OCI-LY1 (cell line): ENCODE measurements around the gene CNPY4.

Experiments used
- H2AFZ ChIP-seq: fragments of 200-600 bp; sonication (generic), shearing (Covaris generic); 2 replicates; pipeline ENCODE4 v1.6.0; 2014; ENCODE audit warnings: antibody characterized with exemption, mild to moderate bottlenecking, low read length
- H3F3A ChIP-seq: fragments of 200-600 bp; sonication (generic), shearing (Covaris generic); 2 replicates; pipeline ENCODE4 v1.6.0; 2014; ENCODE audit warnings: mild to moderate bottlenecking, antibody characterized with exemption, low read length, moderate library complexity; ENCODE audit not compliant: insufficient read depth
- H3K27ac ChIP-seq: fragments of 200-600 bp; sonication (generic); 2 replicates; pipeline ENCODE4 v1.5.1; 2014; ENCODE audit warnings: low read length, mixed run types, mild to moderate bottlenecking, low read depth; ENCODE audit not compliant: poor library complexity, severe bottlenecking
- H3K27me3 ChIP-seq: fragments of 200-600 bp; sonication (generic); 2 replicates; pipeline ENCODE4 v1.6.0; 2014; ENCODE audit warnings: antibody characterized with exemption, mild to moderate bottlenecking, low read length, moderate library complexity; ENCODE audit not compliant: insufficient read depth
- H3K36me3 ChIP-seq: fragments of 200-600 bp; sonication (generic); 2 replicates; pipeline ENCODE4 v1.6.1; 2014; ENCODE audit warnings: mild to moderate bottlenecking, antibody characterized with exemption, low read length, moderate library complexity, mixed read lengths; ENCODE audit not compliant: insufficient read depth
- H3K4me1 ChIP-seq: fragments of 200-600 bp; sonication (generic); 2 replicates; pipeline ENCODE4 v1.5.1; 2014; ENCODE audit warnings: mild to moderate bottlenecking, low read length, moderate library complexity; ENCODE audit not compliant: insufficient read depth, severe bottlenecking
- H3K4me2 ChIP-seq: fragments of 200-600 bp; sonication (generic), shearing (Covaris generic); 2 replicates; pipeline ENCODE4 v1.6.1; 2014; ENCODE audit warnings: low read length
- H3K4me3 ChIP-seq: fragments of 200-600 bp; sonication (generic); 2 replicates; pipeline ENCODE4 v1.5.1; 2014; ENCODE audit warnings: low read length, low read depth, mild to moderate bottlenecking, mixed read lengths; ENCODE audit not compliant: poor library complexity, severe bottlenecking
- H3K79me2 ChIP-seq: fragments of 200-600 bp; shearing (Covaris generic); 2 replicates; pipeline ENCODE4 v1.6.1; 2016; ENCODE audit warnings: mixed run types, low read length, mixed read lengths; ENCODE audit not compliant: insufficient read depth
- H3K9ac ChIP-seq: fragments of 200-600 bp; sonication (generic), shearing (Covaris generic); 2 replicates; pipeline ENCODE4 v1.6.1; 2014; ENCODE audit warnings: mild to moderate bottlenecking, low read length, mixed read lengths
- H3K9me2 ChIP-seq: fragments of 200-600 bp; sonication (generic), shearing (Covaris generic); 2 replicates; pipeline ENCODE4 v1.6.1; 2014; ENCODE audit warnings: low read depth, mild to moderate bottlenecking, low read length, mixed read lengths
- H3K9me3 ChIP-seq: fragments of 200-600 bp; shearing (Covaris generic); 2 replicates; pipeline ENCODE4 v1.6.1; 2014; ENCODE audit warnings: low read length, mixed read lengths
- H4K20me1 ChIP-seq: fragments of 200-600 bp; sonication (generic), shearing (Covaris generic); 2 replicates; pipeline ENCODE4 v1.6.0; 2016; ENCODE audit warnings: mild to moderate bottlenecking, low read length; ENCODE audit not compliant: insufficient read depth
- CTCF ChIP-seq: fragments of 200-600 bp; sonication (generic), shearing (Covaris generic); IDR thresholded peaks from 2 replicates; pipeline ENCODE4 v1.5.1; 2017; ENCODE audit warnings: mild to moderate bottlenecking, antibody characterized with exemption, low read length, moderate library complexity, mixed read lengths
- EZH2 ChIP-seq: fragments of 200-600 bp; sonication (generic), shearing (Covaris generic); IDR thresholded peaks from 2 replicates; pipeline ENCODE4 v1.8.0; 2017; ENCODE audit warnings: borderline replicate concordance, mixed run types, mild to moderate bottlenecking, antibody characterized with exemption, low read length, moderate library complexity, mixed read lengths

The CNPY4 gene

GRCh38 chr7:100148559-100149328, 29.3 kb downstream of the CNPY4 start, which contains the start of gene LAMTOR4:
TSS of gene LAMTOR4 (plus strand) at chr7:100148918. CDS start at chr7:100148973, 55 bp downstream.
- Histone ChIP-seq H3K79me2 (peaks cover 11% of the 10 kb centered on the region), H4K20me1 (no peaks in the 10 kb centered on the region), H3K4me2 (peak within 1 kb of the TSS; percentile 86), H3K27me3 (no peaks in the 10 kb centered on the region), H3K4me1 (peaks cover 46% of the 10 kb centered on the region), H3K27ac (peak within 1 kb of the TSS; percentile 70), H2AFZ (peak within 1 kb of the TSS; percentile 41), H3F3A (peaks cover 5% of the 10 kb centered on the region; the same call in 1 of the 2 replicates), H3K36me3 (peaks cover 26% of the 10 kb centered on the region; the same call in 1 of the 2 replicates), H3K9me3 (no peaks in the 10 kb centered on the region), H3K9me2 (no peaks in the 10 kb centered on the region), H3K4me3 (peak within 1 kb of the TSS; percentile 79), H3K9ac (peak within 1 kb of the TSS; percentile 86)
- TF ChIP-seq EZH2 (no peak), CTCF (no peak)

GRCh38 chr7:100152404-100152803, 33.0 kb downstream of the CNPY4 start:
- no peaks in the 10 kb centered on the region for H4K20me1 ChIP-seq

More at GRCh38 chr7:100152404-100152803, 33.0 kb downstream of the CNPY4 start:
- Histone ChIP-seq H2AFZ (no peak overlapping the region), H3K4me2 (peak overlapping the region; percentile 29; the same call in 1 of the 2 replicates), H3K27me3 (no peaks in the 10 kb centered on the region), H3F3A (peaks cover 5% of the 10 kb centered on the region; the same call in 1 of the 2 replicates), H3K79me2 (peaks cover 11% of the 10 kb centered on the region), H3K9me2 (no peaks in the 10 kb centered on the region), H3K27ac (peak overlapping the region; percentile 44), H3K4me1 (peaks cover 81% of the 10 kb centered on the region), H3K9me3 (no peaks in the 10 kb centered on the region), H3K9ac (no peak overlapping the region), H3K36me3 (peaks cover 60% of the 10 kb centered on the region), H3K4me3 (no peak overlapping the region)
- TF ChIP-seq CTCF (no peak; the same call in 1 of the 2 replicates), EZH2 (no peak)
